Activated T-helper 1 cell treated with Interleukin-2 at 50 U/mL for 16 hours (primary cell): ENCODE results near the gene GRK2.
"Not testable (repeated sequence)": the region's sequence is repeated elsewhere in the genome, so short reads cannot be mapped to it uniquely, and the experiment has no call there.

Experiments
- DNase-seq: peaks from one replicate; pipeline ENCODE4 v3.0.0-alpha.2; 2020; ENCODE audit warnings: low read depth

The GRK2 gene

GRCh38 chr11:67254798-67255197, 11.5 kb upstream of the GRK2 start:
- DNase-seq = no peak

- no peak for DNase-seq
Measured at GRCh38 chr11:67255353-67255752, 10.9 kb upstream of the GRK2 start.

- DNase-seq = no peak
Measured at GRCh38 chr11:67255864-67256263, 10.4 kb upstream of the GRK2 start.

GRCh38 chr11:67256477-67257135, 9.7 kb upstream of the GRK2 start:
- no peak for DNase-seq

GRCh38 chr11:67260406-67260805, 5.9 kb upstream of the GRK2 start:
- no peak for DNase-seq

- not testable (repeated sequence) for DNase-seq
Measured at GRCh38 chr11:67260885-67261639, 5.2 kb upstream of the GRK2 start.

- DNase-seq = no peak
Measured at GRCh38 chr11:67261640-67261945, 4.7 kb upstream of the GRK2 start.

- DNase-seq = no peak
Measured at GRCh38 chr11:67261946-67262681, 4.2 kb upstream of the GRK2 start.

- peak; percentile 59 for DNase-seq
Measured at GRCh38 chr11:67262731-67263675, 3.3 kb upstream of the GRK2 start.

- no peak for DNase-seq
Measured at GRCh38 chr11:67264260-67264659, 2.0 kb upstream of the GRK2 start.

- no peak for DNase-seq
Measured at GRCh38 chr11:67264877-67265632, 1.2 kb upstream of the GRK2 start.

GRCh38 chr11:67265633-67266448, 432 bp upstream of the GRK2 start:
- peak; percentile 75 for DNase-seq

- no peak for DNase-seq
Measured at GRCh38 chr11:67267188-67268080, 1.2 kb downstream of the GRK2 start.

GRCh38 chr11:67268081-67268961, 2.0 kb downstream of the GRK2 start:
- no peak for DNase-seq

GRCh38 chr11:67268962-67269268, 2.6 kb downstream of the GRK2 start:
- DNase-seq = no peak

GRCh38 chr11:67269401-67270255, 3.4 kb downstream of the GRK2 start:
- no peak for DNase-seq
